ENCODE results near the gene LYST.

DNA sequence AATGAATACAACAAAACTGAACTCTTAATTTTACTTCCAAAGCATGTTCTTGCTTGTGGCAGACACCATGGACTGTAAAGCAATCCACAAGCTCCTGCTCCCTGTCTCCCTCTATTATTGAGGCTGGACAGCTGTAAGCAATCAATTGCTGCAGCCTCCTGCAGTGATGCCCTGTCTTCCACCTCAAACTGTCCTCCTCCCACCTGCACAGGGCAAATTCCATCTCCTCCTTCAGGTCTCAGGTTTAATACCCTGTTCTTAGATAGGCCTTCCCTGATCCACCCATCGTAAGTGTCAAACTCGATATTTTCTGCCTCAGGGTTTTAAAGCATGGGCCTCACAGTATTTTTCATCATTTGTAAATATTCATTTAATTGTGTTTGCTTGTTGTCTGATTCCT lies 81.8 kb downstream of the LYST start:
- TF ChIP-seq, protein P1, sequence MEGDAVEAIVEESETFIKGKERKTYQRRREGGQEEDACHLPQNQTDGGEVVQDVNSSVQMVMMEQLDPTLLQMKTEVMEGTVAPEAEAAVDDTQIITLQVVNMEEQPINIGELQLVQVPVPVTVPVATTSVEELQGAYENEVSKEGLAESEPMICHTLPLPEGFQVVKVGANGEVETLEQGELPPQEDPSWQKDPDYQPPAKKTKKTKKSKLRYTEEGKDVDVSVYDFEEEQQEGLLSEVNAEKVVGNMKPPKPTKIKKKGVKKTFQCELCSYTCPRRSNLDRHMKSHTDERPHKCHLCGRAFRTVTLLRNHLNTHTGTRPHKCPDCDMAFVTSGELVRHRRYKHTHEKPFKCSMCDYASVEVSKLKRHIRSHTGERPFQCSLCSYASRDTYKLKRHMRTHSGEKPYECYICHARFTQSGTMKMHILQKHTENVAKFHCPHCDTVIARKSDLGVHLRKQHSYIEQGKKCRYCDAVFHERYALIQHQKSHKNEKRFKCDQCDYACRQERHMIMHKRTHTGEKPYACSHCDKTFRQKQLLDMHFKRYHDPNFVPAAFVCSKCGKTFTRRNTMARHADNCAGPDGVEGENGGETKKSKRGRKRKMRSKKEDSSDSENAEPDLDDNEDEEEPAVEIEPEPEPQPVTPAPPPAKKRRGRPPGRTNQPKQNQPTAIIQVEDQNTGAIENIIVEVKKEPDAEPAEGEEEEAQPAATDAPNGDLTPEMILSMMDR (conservative IDR thresholded peaks at IDR 0.05; ENCODE audit: low read length), result no peak
- no peak for TF ChIP-seq EZH2phosphoT487 (IDR thresholded peaks at IDR 0.05; ENCODE audit: borderline replicate concordance)
